CD4-positive, alpha-beta T cell treated with Interferon alpha-2 for 1 hour (primary cell): ENCODE data around the gene TTLL10.
A peak's percentile ranks its signal among the peaks of the same experiment; 100 is the strongest.

ENCODE experiments used
- DNase-seq, 2 donors: peaks; one replicate each; pipeline ENCODE4 v3.0.0-alpha.2; 2020 to 2022

TTLL10 gene

DNA sequence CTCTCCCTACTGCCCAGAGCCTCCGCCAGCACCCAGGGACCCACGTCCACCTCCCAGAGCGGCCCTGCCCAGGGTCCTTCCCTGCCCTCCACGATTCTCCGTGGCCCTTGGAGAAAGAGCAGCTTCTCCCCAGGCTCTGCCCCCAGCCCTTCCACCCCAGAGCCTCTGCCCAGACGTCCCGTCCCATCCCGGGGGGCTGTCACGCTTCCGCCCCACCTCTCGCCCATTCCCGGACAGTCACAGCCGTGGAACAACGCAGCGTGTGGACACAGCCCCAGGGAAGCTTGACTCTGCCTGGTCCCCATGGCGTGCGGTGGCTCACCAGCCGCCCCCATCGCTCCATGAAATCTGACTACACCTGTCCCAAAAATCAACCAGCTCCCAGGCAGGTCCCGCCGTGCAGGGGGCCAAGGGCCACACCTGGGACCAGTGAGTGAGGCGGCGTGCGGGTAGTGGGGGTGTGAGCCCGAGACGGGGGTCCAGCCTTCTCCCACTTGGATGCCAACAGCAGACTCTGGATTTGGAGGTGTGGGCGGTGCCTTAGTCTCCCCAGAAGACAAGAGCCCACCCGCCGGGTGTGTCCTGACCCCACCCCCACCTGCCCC, 12.5 kb upstream of the TTLL10 start:
- no peak for DNase-seq

DNA sequence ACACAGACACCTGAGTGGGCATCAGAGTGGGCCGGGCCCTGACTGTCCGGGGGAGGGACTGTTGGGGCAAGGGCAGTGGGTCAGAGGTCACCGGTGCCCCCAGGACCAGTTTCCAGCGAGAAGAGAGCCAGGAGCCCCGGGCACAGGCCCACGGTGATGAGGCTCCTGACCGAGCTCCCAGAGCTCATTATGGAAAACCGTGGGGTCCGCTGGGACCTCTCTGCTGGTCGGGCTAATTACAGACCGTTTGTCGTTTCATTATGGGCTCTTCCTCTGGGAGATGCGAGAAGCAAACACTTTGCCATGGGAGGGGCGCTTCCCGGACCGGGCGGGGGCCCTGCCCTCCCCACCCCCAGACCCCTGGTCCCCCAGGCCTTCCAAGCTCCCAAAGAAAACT, 12.0 kb upstream of the TTLL10 start:
- no peak for DNase-seq

DNA sequence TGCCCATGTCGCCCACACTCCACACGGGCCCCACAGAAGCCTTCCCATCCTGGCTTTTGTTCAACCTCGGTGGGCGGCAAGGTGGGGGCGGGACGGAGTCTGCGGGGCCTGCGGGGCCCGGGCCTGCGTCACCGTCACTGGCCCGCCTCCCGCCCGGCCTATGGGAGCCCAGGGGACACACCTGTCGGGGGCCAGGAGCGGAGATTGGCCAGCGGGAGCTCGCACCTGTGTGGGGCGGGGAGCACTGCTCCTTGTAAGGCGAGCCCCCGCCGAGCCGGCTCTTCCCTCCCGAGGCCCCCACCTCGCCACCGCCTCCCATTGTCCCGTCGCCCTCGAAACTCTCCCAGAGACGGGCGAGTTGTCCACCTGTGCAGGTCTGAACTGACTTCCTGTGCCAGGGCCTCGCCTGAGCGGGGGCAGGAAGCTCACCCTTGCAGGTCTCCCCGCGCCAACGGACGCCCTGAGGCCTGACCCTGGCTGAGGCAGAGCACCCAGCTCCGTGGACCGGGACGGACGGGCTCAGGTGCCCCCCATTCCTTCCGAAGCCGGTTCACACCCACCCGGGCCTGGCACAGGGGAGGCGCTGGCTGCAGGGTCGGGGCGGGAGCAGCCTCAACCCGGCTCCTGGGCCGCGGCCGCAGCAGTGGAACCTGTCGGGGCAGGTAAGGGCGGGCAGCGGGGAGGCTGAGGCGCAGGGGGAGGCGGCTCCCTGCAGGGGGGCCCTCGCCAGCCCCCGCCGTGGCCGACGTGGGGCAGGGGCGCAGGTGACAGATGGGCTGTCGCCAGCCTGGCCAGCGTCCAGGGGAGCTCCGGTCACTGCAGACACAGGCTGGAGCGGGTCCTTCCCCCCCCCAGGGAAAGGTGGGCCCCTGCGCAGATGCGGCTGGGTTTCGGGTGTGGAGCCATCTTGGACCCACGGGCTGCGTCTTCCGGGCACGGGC, 10.8 kb upstream of the TTLL10 start:
- DNase-seq, result no peak

DNA sequence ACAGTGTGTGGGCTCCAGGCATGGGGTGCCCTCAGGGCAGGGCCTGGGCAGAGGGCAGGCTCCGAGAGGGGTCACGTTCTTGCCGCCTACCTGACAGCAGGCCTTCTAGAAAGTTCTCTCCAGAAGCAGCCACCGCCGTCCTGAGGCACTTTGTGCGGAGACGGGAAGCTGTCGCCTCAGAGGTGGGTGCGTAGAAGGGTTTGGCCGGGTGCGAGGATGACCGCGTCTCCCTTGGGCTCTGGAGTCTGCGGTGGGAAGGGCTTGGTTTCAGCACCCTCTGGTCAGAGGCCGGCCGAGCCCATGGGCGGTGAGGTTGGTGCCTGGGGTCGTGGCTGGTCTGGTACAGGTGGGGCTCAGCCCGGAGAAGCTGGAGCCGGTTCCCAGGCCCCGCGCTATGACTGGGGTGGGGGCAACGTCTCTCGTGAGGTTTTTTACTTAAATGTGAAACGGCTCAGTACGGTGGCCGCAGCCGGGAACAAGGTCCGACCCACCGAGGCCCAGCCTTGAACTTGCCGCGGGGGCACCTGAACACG, 10.1 kb upstream of the TTLL10 start:
- no peak for DNase-seq

DNA sequence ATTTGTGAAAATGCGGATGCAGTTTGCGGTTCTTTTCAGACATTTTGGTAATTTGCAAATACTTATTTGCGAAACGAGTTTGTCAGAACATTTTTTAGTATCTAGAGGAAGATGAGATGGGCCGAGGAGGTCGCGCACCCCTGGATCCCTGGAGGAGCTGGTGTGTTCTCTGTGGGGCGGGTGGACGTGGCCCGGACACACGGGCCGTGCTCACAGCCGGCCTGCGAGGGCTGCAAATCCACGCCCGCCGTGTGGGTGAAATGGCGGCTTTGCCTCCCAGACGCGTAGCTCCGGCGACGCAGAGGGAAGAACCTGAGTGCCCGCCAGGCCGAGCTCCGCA, 9.3 kb upstream of the TTLL10 start:
- DNase-seq, result no peak

DNA sequence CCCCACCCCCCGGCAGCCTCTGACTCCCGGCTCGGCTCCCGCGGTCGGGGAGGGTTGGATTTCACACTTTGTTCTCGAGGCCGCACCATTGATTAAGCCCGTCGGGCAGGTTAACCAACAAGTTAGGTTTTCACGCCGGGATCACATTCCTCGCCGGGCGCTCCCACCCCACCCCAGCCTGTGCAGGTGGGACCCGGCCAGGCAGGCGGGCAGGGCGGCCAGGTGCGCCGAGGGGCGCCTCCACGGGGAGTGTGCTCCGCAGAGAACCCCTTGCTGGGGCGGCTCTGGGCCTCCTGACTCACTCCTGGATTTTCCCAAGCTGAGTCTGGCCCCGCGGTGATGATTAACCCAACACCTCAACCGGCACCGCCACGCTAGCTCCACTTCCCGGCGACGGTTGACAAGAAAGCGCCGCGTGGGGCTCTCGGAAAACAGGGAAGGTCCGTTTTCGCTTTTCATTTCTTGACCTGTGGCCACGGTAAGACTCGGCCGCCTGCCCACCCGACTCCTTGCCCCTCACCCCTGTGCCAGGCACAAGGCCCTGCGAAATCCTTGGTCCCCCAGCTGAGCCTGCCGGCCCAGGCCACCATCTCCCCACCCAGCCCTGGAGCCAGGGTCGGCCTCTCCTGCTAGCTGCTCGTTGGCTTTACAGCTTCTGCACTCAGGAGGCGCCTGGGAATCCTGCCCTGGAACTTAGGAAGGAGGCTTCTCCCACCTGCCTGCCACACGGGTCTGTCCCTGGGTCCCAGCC, 8.8 kb upstream of the TTLL10 start:
- no peak for DNase-seq

DNA sequence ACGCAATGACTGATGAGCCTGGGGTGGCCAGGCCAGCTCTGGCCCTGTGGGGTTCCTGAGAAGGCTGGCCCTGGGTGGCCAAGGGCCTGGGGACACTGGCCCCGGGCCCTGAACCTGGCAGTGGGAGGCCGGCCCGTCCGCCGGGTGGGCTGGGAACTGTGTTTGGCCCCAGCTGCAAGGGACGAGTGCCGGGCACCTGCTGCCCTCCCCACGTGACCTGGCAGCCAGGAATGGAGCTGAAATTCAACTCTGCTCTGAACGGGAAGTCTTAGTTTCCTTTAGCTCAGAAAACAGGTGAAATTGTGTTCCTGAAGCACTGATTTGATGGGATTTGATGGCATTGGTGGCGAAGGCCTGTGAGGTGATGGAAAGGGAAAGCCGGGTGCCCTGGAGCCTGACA, 8.2 kb upstream of the TTLL10 start:
- DNase-seq, result no peak

DNA sequence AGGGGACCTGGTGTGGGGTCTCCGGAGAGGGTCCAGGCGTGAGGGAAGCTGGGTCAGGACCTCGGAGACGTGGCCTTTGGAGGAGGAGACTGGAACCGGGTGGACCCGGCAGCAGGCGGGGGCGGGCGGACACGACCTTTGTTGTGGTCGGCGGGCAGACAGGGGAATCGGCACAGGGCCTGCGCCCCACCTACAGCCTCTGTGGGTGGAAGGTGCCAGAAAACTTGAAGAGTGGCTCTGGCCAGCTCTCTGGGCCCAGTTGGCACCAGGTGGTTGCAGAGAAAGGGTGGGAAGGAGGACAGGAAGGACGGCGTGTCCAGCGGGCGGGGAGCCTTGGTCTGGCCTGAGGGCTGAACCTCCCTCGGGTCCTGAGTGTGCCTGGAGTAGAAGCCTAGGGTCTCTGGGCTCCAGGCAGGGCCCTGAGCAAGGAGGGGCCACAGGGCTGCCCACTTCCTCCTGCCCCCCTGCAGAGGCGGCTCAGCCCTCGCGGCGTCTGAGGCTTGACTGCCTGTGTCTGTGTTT, 7.7 kb upstream of the TTLL10 start:
- no peak for DNase-seq

DNA sequence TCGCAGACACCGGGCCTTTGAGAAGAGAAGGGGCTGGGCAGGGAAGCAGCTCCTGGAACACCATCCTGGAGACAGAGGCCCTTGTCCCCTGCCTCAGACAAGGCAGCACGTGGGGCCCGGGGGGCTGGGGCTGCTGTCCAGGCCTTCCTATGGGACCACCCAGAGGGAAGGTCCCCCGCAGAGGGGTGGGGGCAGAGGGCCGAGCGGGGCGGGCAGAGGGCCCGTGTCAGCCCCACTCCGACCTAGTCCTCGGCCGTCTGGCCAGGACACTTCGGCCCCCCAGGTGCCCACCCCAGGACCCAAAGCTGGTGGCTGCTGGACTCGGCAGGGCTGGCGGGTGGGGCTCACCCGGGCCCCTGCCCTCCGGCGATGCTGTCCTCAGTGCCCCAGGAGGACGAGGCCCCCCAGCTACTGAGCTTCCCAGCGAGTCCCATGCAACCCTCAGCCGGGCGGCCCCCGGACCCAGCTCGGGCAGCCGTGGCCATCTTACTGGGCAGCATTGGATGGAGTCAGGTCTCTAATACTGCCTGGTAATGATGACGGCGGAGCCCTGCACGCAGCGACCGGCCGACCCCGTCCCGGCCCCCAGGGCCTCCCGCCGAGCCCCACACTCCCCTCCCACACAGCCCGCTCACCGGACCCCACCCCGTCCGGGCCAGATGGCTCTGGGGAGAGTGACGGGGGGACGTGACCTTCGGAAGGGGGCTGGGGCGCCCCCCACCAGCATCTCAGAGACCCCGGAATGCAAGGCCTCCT, 6.9 kb upstream of the TTLL10 start:
- DNase-seq, result no peak

DNA sequence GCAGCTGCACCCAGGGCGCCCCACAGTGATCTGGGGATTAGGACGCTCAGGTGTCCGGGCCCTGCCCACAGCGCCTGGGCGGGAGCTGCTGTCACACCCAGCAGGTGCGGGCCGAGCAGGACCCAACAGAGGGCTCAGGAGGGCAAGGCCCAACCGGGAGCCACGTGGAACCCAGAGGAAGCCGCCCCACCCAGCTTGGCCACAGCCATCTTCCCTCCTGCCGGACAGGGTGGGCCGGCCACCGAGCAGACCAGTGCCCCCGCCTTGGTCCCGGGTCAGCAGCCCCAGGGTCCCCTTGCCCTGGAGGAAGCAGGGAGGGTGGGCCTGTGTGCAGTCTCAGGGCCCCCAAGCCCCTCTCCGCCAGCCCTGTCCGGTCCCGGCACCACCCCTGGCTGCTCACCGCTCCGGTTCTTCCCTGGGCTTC, 6.3 kb upstream of the TTLL10 start:
- DNase-seq, result no peak

DNA sequence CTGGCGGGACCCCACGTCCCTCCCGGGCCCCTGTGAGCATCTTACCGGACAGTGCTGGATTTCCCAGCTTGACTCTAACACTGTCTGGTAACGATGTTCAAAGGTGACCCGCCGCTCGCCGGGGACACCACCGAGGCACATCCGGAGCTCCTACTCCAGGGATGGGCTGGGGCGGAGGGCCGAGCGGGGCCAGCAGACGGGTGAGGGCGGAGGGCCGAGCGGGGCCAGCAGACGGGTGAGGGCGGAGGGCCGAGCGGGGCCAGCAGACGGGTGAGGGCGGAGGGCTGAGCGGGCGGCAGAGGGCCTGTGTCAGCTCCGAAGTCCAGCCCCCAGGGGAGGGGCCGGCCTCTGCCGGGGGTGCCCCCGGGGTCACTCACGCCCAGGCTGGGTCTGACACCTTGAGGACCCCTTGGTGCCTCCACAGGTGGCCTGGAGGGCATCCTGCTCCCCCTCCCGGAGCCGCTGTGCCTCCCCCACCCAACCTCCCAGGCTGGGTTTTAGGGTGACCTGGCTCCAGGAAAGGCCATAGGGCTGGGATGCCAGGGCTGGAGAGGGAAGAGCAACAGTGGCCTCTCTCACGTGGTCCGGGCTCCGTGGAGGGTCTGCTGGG, 5.7 kb upstream of the TTLL10 start:
- DNase-seq, result no peak

DNA sequence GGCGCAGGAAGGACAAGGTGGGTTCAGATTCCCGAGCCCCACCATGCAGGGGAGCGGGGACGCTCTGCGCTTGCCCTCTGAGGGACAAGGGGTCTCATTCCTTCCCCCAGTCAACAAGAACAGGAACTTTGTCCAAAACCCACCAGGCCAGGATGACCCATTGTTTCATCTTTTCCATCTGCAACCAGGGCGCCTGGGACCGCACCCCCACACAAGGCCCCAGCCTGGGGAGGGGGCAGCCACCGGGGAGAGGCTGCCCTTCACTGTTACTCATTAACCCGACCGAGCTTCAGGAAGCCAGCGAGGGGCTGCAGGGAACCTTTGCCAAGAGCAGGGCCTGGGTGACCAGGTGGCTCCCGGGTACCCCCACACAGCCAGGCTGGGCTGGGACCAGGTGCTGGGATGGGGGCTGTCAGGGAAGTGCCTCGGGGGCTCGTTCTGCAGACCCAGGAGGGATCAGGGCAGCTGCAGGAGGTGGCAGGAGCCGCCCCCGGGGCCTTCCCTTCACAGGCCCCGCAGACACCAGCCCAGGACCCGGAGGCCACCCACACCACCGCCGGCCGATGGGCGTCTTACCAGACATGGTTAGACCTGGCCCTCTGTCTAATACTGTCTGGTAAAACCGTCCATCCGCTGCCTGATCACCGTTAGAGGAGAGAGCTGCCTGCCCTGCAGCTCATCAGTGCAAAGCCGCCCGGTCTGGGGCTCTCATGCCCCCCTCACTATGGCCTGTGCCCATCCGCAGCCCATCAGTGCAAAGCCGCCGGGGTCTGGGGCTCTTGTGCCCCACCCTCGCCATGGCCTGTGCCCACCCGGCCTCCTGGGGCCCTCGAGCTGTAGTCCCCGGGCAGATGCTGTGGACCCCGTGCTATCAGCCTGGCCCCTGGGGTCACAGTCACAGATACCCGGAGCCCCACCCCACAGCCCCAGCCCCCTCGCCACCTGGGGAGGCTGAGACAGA, 4.9 kb upstream of the TTLL10 start:
- no peak for DNase-seq

DNA sequence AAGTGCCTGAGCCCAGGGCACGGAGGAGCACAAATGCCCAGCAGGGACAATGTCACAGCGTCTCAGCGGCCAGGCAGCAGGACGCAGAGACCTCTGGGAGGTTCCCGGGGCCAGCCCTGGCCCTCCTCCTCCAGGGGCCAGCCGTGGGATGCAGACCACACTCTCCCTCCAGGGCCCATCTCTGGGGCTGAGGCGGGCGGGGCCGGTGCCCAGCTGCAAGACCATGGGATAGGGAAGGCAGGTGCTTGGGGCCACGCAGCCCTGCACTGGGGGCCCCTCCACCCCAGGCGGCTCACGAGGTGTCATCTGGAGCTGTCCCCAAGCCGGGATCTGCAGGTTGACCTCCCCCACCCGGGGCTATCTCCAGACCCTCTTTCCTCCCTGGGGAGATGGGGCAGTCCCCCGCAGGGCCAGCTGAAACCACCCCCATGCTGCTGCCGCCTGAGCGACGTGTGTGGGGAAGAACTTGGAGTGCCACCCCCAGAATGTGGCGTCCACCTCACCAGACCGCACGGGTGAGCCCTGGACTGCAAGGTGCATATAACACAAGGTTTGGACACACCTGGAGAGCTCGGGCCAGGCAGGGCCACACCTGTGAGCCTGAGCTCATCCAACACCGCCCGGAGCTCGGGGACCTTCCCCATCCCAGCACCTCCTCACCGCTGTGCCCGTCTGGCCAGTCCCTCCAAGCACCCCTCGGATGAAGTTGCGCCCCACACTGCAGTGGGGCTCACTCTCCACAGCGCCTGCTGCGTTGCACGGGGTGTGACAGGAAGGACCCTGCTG, 4.1 kb upstream of the TTLL10 start:
- DNase-seq, result no peak

DNA sequence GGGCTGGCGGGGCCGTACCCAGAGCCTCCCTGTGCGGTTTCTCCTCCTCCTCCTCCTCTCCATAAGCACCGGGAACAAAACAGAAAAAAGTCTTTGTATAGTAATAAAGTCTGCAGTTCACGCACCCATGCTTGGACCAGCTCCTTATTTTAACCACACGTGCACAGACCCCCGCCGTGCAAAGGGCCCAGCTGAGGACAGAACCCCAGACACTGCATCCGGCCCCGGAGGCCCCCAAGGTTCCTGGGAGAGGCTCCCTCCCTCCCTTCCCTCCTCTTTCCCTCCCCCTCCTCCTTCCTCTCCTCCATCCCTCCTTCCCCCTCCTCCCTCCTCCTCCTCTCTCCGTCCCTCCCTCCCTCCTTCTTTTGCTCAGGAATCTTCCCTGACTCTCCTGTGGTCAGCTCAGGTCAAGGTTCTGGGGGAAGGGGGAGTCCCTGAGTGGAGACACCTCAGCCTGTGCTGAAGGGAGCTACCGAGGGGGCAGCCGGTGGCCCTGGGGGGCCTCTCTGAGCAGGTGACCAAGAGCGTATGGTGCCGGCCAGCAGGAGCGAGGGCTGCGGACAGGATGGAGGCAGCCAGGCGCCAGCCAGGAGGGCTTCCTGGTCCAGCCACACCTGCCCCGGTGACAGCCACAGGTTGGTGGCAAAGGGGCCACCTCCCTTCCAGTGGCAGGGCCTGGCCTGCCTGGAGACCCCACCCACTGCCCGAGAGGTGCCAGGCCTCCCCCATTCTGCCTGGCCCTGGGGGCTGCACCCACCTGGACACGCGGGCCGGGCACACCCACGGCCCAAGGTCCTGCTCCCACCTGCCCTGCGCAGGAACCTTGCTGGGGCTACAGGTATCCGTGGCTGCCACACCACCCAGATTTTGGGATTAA, 3.2 kb upstream of the TTLL10 start:
- no peak for DNase-seq

DNA sequence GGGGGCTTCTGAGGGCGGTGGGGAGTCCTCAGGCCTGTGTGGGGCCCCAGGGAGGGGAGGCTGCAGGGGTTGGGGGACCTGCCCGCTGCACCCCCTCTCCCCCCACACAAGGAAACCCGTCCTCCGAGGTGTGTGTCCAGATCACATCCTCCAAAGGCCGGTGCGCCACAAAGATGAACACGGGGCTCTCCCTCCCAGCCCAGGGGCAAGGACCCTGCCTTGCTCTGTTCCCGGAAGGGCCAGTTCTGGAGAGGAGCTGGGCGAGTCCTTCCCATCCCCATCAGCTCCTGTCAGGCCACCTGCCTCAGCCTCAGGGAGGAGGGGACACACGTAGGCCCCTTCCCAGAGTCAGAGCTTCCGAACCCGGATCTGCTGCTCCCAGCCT, 2.5 kb upstream of the TTLL10 start:
- DNase-seq, result no peak

DNA sequence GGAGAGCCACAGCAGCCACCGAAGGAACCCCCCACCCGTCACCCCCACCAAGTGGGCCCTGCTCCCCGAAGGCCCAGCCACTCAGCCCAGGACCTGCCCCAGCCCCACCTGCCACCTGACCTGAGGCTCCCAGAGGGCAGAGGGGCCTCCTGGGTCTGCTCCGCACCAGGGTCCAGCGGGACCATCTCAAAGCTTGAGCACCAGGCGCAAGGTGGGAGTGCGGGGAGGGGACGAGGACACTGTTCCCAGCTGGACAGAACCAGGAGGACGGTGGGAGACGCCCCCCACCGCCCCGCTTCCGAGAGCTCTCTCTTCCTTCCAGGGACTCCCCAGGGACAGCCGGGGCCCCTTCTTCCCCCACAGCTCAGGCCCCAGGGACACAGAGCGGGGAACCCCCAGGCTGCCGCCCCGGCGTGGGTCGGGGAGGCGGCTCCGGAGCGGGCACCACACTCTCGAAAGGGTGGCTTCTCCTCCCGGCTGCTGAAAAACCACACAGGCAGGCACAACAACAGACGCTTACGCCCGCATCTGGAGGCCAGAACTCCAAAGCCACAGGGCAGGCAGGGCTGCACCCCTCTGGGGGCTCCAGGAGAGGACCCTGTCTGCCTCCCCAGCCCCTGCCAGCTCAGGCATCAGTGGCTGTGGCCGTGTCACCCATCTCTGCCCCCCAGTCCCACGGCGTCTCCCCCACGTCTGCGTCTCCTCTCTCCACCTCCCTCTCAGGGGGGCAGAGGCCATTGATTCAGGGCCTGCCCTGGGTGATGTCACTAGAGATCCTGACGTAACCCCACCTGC, 1.9 kb upstream of the TTLL10 start:
- DNase-seq, result peak; percentile 48 to 63

DNA sequence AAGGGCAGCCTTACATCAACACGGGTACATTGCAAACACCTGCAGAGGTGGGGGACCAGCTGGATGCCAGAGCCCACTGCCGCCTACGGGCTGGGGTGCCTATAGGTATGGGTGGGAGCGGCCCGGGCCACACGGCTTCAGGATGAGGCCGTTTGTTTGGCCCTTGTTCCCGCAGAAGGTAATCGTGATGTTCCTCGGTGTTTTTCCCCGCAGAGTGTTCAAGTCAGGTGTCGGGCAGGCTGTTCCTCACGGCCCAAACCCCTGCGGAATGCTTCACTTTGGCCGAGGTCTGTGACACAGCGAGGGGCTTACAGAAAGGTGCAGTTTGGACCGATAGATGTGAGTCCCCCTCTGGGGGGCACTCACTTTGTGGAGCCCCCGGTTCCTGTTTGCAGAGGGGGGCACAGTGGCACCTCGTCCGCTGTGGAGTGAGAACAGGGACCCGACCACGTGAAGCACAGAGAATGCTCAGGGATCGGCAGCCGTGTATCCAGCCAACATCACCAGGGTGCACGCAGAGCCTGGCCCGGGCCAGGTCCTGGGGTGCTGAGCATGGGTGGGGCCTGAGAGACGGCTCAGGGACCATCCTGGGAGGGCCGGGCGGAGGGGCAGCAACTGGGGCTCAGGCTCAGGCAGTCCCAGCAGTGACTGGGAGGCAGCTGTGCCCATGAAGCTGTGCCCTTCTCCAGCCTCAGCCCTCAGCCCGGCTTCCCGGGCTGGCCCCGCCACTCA, 453 bp upstream of the TTLL10 start:
- DNase-seq, result no peak
